Activated naive CD8-positive, alpha-beta T cell (primary cell): ENCODE results near the gene MYCBPAP.
A peak's percentile ranks its signal among the peaks of the same experiment; 100 is the strongest.

Experiments
- H3K27ac Mint-ChIP-seq: one replicate; pipeline ENCODE4 v1.8.0; 2021; ENCODE audit warnings: mixed read lengths
- H3K27me3 Mint-ChIP-seq: one replicate; pipeline ENCODE4 v1.8.0; 2021; ENCODE audit warnings: mixed read lengths
- H3K36me3 Mint-ChIP-seq: one replicate; pipeline ENCODE4 v1.8.0; 2021; ENCODE audit warnings: mixed read lengths
- H3K4me1 Mint-ChIP-seq: one replicate; pipeline ENCODE4 v1.8.0; 2021; ENCODE audit warnings: low read depth, mixed read lengths
- H3K4me3 Mint-ChIP-seq: one replicate; pipeline ENCODE4 v1.8.0; 2021; ENCODE audit warnings: mild to moderate bottlenecking, mixed read lengths
- H3K9me3 Mint-ChIP-seq: one replicate; pipeline ENCODE4 v1.8.0; 2021; ENCODE audit warnings: low read depth, mixed read lengths

MYCBPAP gene, protein sequence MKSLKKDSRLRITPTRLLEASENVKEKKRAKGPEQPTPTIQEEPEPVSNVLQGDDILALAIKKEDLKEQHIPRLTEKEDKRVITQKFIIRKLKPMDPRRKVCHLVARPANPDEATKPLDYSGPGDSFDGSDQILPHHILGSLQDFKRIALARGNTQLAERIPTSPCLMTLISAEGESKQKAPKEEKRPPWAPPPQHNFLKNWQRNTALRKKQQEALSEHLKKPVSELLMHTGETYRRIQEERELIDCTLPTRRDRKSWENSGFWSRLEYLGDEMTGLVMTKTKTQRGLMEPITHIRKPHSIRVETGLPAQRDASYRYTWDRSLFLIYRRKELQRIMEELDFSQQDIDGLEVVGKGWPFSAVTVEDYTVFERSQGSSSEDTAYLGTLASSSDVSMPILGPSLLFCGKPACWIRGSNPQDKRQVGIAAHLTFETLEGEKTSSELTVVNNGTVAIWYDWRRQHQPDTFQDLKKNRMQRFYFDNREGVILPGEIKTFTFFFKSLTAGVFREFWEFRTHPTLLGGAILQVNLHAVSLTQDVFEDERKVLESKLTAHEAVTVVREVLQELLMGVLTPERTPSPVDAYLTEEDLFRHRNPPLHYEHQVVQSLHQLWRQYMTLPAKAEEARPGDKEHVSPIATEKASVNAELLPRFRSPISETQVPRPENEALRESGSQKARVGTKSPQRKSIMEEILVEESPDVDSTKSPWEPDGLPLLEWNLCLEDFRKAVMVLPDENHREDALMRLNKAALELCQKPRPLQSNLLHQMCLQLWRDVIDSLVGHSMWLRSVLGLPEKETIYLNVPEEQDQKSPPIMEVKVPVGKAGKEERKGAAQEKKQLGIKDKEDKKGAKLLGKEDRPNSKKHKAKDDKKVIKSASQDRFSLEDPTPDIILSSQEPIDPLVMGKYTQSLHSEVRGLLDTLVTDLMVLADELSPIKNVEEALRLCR

DNA sequence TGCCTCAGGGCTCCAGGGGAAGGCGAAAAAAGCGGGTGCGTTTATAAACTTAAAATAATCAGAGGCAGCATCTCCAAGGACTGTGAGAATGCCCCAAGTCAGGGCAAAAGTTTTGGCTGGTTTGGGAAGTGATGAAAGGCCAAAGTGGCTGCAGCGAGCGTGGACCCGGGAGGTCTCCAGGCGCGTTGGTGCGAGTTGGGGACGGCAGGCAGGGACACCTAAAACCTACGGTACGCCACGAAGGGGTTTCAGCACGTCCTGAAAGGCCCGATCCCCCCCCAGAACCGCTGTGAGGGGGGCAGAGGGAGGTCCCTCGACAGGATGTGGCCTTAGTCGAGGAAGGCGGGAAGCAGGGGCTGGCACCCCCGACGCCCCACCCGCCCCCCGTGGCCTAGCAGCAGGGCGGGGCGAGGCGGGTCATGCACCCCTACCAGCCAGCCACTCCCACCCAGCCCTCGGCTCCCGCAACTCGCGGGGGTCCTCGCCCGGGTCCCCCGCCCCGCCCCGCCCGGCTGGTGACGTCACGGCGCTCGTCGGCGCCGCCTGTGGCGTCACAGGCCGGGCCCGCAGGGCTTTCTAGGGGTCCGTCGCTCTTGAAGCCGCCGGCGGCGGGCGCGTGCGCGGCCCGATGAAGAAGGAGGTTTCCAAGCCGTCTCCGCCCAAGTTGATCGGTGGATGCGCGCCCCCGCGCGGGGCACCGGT, at the start of gene MYCBPAP:
MYCBPAP (plus strand) TSS at position 569 of the 702 bp plus-strand sequence. CDS start 236 bp downstream, outside the sequence.
- H3K9me3 Mint-ChIP-seq = no peaks in the 10 kb centered on the region
- H3K4me3 Mint-ChIP-seq = peak within 1 kb of the TSS; percentile 95
- peaks cover 54% of the 10 kb centered on the region for H3K4me1 Mint-ChIP-seq
- H3K27me3 Mint-ChIP-seq = no peaks in the 10 kb centered on the region
- H3K36me3 Mint-ChIP-seq = no peaks in the 10 kb centered on the region
- peak within 1 kb of the TSS; percentile 91 for H3K27ac Mint-ChIP-seq

DNA sequence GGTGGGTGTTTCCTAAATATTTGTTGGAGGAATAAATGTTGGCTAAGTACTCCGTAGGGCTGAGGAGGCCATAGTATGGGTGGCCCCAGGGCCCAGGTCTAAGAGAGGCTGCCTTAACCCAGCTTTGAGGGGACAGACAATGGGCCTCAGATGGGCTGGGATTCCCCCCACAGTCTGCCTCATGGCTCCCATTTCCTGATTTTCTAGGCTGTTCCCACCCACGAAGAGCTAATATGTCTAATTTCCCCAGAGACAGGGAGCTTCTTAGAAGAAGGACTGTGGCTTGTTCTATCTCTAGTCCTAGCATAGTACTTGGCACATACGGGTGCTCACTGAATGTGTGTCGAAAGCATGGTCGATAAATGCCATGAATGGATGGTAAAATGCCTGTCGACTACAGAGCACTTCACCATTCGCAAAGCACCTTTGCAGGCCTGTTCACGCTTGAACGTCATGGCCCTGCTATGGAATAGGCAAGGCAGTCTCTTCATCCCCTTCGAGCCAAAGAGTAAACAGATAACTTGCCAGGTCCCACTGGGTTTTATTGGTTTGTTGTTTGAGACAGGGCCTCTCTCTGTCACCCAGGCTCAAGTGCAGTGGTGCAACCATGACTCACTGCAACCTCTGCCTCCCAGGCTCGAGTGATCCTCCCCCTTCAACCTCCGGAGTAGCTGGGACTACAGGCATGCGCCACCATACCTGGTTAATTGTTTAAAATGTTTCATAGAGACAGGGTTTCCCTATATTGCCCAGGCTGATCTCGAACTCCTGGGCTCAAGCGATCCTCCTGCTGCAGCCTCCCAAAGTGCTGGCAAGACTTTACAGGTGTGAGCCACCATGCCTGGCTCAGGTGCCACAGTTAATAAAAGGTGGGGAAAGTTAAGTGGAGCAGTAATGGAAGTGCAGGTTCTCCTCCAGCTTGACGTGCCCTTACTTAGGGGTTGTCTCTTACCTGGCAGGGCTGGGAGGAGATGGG, 49.2 kb upstream of the MYCBPAP start:
- Mint-ChIP-seq H3K4me1 (no peaks in the 10 kb centered on the region), H3K4me3 (no peak overlapping the region), H3K27me3 (no peaks in the 10 kb centered on the region), H3K9me3 (no peaks in the 10 kb centered on the region), H3K27ac (no peak overlapping the region), H3K36me3 (peaks cover 4% of the 10 kb centered on the region)

DNA sequence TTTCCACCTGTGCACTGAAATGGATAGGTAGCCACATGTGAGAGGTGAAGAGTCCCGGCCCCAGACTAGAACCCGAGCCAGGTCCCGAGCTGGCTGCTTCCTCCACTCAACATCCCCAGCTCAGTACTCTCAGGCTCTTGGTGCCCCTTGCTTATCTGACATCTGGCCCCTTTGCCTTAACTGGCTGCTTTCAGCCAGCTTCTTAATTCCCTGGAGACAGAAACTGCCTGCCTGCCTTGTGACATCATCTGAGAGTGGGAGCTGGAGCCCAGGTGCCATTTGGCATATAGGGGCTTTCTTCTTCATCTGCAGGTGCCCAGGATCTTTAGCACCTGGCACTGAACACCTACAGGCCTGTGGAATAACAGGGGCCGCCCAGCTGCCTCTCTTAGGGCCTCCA, 48.5 kb upstream of the MYCBPAP start:
- H3K4me1 Mint-ChIP-seq = no peaks in the 10 kb centered on the region
- no peak overlapping the region for H3K4me3 Mint-ChIP-seq
- H3K36me3 Mint-ChIP-seq = peaks cover 4% of the 10 kb centered on the region
- H3K27me3 Mint-ChIP-seq = no peaks in the 10 kb centered on the region
- H3K27ac Mint-ChIP-seq = no peak overlapping the region
- no peaks in the 10 kb centered on the region for H3K9me3 Mint-ChIP-seq

DNA sequence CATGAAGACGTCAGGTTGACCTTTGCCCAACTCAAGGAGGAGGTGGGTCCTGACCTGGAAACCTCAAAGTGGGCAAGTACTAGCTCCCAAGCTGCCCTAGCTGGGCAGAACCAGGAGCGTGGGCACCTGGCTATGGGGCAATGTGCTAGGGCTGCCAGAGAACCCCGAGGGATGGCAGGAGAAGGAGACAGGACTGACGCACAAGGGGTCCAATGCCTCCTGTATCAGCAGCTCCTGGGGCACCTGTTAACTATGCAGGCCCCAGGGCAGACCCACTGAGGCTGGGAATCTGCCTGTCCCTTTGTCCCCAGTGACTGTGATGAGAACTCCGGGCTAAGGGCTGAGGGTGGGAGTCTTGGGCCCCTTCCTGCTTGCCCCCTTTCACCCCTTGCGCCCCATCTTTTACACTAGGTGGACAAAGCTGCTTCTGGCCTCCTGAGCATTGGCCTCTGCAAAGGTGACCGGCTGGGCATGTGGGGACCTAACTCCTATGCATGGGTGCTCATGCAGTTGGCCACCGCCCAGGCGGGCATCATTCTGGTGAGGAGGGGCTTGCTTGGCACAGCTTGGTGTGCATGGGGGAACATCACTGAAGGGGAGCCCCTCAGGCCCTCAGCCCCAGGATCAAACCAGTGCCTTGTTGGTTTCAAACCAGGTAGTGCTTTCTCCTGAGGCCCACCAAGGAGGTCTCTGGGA, 47.3 kb upstream of the MYCBPAP start:
- H3K4me1 Mint-ChIP-seq = no peaks in the 10 kb centered on the region
- no peaks in the 10 kb centered on the region for H3K36me3 Mint-ChIP-seq
- H3K27ac Mint-ChIP-seq = no peak overlapping the region
- H3K27me3 Mint-ChIP-seq = no peaks in the 10 kb centered on the region
- H3K9me3 Mint-ChIP-seq = no peaks in the 10 kb centered on the region
- H3K4me3 Mint-ChIP-seq = no peak overlapping the region

DNA sequence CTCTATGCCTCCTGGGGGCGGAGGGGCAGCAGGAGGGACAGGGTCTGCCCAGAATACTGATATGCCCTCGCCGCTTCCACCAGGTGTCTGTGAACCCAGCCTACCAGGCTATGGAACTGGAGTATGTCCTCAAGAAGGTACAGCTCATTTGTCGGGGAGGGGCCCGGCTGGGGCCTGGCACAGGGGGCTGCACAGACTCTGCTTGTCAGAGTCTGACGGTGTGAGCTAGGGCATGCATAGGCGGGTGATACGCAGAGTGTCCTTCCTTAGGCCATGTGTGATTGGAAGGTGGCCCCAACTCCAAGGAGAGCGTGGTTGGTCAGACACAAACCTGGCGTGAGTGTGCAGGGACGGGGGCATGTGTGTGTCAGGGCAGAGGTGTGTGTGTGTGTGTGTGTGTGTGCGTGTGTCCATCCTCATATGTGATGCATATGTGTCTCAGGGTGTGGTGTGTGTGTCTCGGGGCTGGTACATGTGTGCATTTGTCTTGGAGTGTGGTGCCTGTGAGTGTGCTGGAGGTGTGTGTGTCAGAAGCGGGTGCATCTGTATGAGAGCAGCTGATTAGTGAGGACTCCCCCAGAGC, 46.6 kb upstream of the MYCBPAP start:
- H3K36me3 Mint-ChIP-seq = no peaks in the 10 kb centered on the region
- no peaks in the 10 kb centered on the region for H3K4me1 Mint-ChIP-seq
- no peak overlapping the region for H3K27ac Mint-ChIP-seq

DNA sequence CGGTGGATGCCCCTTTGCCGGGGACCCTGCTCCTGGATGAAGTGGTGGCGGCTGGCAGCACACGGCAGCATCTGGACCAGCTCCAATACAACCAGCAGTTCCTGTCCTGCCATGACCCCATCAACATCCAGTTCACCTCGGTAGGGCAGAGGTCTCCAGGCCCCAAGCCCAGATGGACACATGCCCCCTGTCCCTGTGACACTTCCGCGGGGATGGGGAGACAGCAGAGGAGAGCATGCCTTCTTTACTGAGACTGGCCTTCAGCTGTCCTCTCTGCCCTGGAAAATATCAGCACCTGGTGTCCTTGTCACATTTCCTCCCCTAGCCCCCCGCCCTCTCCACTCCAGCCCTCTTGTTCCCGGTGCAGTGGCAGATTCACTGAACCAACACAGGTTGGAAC, 45.8 kb upstream of the MYCBPAP start:
- H3K9me3 Mint-ChIP-seq = no peaks in the 10 kb centered on the region
- H3K27me3 Mint-ChIP-seq = no peaks in the 10 kb centered on the region
- H3K36me3 Mint-ChIP-seq = no peaks in the 10 kb centered on the region

More for the DNA sequence above, 46.6 kb upstream of the MYCBPAP start:
- Mint-ChIP-seq H3K4me3 (no peak overlapping the region), H3K9me3 (no peaks in the 10 kb centered on the region), H3K27me3 (no peaks in the 10 kb centered on the region)

DNA sequence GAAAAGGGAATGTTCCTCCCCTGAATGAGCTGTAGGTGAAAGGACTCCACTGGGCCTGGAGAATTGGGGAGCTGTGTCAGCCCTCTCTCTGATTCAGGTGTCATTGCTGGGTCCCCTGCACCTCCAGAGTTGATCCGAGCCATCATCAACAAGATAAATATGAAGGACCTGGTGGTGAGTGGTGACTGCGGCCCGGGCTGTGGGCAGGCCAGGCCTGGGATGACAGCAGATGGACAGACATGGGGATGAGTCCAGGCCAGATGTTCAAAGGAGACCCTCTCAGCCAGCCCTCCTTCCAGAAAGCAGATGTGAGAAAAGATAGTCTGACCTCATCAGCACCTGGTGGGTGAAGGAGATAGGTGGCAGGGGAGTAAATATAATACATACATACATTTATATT, 44.1 kb upstream of the MYCBPAP start:
- Mint-ChIP-seq H3K27me3 (peaks cover 6% of the 10 kb centered on the region), H3K4me3 (no peak overlapping the region), H3K27ac (no peak overlapping the region), H3K36me3 (no peaks in the 10 kb centered on the region), H3K9me3 (no peaks in the 10 kb centered on the region), H3K4me1 (peaks cover 6% of the 10 kb centered on the region)

More for the DNA sequence above, 45.8 kb upstream of the MYCBPAP start:
- H3K4me1 Mint-ChIP-seq = no peaks in the 10 kb centered on the region
- H3K27ac Mint-ChIP-seq = no peak overlapping the region
- H3K4me3 Mint-ChIP-seq = no peak overlapping the region

DNA sequence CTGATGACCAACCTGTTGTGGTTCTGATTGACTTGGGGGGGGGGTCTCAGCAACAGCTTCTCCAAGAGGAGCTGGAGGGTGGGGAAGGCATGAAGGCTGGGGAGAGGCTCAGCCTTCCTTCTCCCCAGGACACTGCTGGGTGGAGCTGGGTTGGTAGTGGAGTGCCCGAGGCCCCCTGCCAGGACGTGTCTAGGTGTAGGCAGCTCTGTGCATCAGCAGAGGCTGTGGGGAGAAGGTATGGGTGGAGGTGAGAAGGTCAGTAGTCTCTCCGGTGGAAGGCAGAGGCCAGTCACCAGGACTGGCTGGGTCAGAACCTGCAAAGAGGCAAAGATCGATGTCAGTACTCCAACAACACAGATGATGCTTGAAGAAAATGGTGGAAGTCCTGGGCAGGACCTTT, 43.5 kb upstream of the MYCBPAP start:
- no peak overlapping the region for H3K4me3 Mint-ChIP-seq
- no peaks in the 10 kb centered on the region for H3K36me3 Mint-ChIP-seq
- peaks cover 8% of the 10 kb centered on the region for H3K4me1 Mint-ChIP-seq
- no peak overlapping the region for H3K27ac Mint-ChIP-seq
- H3K27me3 Mint-ChIP-seq = peaks cover 6% of the 10 kb centered on the region
- no peaks in the 10 kb centered on the region for H3K9me3 Mint-ChIP-seq

DNA sequence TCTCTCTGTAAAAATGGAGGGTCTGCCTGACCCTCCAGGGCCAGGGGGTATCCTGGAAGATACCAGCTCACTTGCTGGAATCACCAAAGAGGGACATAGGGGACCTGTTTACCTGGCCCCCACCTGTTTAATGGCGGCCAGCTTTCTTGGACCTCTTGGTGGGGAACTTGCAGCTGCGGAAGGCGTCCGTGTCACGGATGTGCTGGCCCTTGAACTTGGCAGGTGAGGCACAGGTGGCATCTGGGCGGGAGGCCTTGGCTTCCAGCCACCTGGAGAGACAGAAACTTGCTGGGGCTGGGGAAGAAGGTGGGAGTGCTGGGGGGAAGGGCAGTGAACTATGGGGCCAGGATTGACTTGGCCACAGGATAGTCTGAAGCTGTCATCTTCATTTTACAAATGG, 43.1 kb upstream of the MYCBPAP start:
- Mint-ChIP-seq H3K9me3 (no peaks in the 10 kb centered on the region), H3K4me3 (no peak overlapping the region), H3K36me3 (no peaks in the 10 kb centered on the region), H3K27ac (no peak overlapping the region), H3K4me1 (peaks cover 8% of the 10 kb centered on the region), H3K27me3 (peaks cover 6% of the 10 kb centered on the region)

DNA sequence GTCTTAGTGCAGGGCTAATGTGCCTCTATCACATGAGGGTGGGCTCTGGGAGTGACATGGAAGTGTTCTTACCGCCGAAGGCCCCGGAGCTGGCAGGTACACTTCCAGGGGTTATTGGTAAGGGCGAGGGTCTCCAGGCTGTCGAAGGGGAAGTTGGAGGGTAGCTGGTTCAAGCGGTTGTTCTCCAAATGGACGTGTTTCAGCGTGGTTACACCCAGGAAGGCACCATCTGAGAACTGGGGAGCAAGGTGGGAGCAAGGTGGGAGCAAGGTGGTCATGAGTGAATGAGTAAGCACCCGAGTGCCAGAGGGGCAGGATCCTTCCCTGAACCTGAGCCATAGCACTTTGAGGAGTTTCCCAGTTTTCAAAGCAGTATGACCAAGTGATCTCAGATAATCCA, 42.6 kb upstream of the MYCBPAP start:
- Mint-ChIP-seq H3K36me3 (no peaks in the 10 kb centered on the region), H3K27me3 (peaks cover 6% of the 10 kb centered on the region), H3K4me1 (peaks cover 8% of the 10 kb centered on the region), H3K4me3 (no peak overlapping the region), H3K9me3 (no peaks in the 10 kb centered on the region), H3K27ac (no peak overlapping the region)

DNA sequence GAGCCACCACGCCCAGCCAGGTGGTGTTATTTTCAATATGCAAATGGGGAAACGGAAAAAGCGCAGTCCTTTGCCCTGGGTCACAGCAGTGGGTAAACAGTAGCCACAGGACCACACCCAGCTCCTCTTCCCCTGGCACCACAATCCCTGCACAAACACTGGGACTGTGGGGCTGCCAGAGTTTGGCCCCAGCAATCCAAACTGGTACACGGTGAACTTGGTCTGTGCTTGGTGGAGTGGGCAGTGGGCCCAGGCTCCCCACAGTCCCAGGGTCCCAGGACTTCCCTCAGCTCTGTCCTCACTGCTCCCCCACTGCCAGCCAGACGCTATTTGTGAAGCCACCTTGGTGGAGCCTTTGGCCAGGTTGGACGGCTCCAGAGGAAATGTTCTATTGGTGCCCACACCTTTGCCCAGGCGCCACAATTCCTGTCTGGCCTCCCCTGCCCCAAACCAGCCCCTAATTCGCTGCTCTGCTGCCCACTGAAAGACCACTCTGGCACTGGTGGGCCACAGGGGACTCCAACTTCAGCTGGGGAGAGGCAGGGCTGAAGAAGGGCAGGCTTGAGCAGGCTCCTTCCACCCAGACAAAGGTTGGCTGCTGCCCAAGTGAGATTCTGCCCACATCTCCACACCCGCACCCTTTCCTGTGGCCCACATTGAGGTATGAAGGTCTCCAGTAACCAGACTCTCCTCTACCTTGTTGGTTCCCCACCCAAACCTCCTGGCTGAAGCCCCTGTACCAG, 41.7 kb upstream of the MYCBPAP start:
- Mint-ChIP-seq H3K4me1 (peaks cover 13% of the 10 kb centered on the region), H3K36me3 (no peaks in the 10 kb centered on the region), H3K27ac (no peak overlapping the region), H3K4me3 (no peak overlapping the region), H3K9me3 (no peaks in the 10 kb centered on the region), H3K27me3 (peaks cover 6% of the 10 kb centered on the region)

DNA sequence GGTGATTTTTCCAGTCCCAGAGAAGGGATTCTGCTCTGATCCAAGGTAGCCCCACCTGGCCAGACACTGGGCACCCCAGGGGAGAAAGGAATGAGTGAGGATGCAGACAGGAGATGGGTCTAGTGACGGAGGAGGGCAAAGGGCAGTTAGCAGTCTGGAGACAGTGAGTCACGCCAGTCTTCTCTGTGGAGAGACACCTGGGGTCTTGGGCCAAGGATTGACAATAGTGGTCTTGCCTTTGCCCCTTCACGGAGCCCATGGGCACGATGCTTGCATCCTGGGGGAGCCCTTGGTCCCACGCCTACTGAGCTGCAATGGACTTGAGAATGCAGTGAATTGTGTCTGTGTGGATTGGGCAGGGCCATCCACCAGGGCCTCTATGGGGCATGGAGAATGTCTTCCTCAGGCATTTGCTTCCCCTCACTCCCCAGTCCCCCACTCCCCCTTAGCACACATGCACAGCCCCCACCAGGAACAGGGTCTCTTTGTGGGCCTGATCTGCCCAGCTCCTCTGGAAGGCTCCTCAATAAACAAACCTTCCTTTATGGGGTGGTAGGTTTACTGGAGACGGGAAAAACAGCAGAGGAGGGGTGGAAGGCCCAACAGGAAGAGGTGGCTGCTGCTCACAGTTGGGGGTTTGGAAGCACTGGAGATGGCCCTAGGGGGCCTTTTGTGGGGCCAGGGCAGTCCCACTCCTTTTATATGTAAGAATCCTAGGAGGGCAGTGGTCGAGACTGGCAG, 41.0 kb upstream of the MYCBPAP start:
- Mint-ChIP-seq H3K36me3 (no peaks in the 10 kb centered on the region), H3K27me3 (peaks cover 6% of the 10 kb centered on the region), H3K4me3 (peak overlapping the region; percentile 23), H3K9me3 (no peaks in the 10 kb centered on the region), H3K27ac (no peak overlapping the region), H3K4me1 (peaks cover 15% of the 10 kb centered on the region)
